DMS 273 (cell line): ENCODE results near the gene FLRT3.

ENCODE experiments used
- DNase-seq: peaks from one replicate; lab custom pipeline; 2025; ENCODE audit not compliant: unreplicated experiment; lab: John Stamatoyannopoulos, UW

The FLRT3 gene

DNA sequence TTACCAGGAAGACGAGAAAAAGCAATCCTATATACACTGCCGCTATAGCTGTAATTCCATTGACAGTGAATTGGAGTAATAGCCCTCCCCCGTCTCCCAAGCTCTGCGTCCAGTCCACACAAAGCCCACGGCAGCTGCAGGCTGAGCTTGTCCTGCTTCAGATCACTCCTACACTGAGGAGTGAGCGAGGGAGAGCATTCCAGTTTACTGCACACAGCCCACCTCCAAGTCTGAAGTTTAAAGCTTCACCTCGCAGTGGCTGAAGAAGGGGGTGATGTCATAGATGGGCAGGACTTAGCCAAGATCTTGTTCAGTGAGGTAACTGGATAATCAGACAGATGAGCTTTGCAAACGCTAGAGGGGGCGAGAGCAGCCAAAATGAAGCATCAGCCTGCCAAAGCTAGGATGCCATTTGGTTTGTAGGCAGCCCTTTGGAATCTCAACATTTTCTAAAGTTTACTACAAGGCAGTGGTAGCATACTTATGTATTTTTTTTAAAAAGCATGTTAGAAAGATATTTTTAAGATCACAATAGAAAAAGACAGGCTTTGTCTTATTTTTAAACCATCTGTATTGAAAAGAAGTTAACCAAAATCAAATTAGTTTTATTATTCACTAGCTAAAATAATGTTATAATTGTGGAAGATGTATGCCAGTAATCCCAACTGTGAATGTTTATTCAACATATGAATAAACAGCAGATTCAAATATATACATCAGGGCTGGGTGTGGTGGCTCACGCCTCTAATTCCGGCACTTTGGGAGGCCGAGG lies at the start of gene FLRT3:
Gene FLRT3 (minus strand): TSS at position 213 of the 772 bp plus-strand sequence. CDS start 10,106 bp downstream, outside the sequence.
- peak; percentile 96 for DNase-seq

DNA sequence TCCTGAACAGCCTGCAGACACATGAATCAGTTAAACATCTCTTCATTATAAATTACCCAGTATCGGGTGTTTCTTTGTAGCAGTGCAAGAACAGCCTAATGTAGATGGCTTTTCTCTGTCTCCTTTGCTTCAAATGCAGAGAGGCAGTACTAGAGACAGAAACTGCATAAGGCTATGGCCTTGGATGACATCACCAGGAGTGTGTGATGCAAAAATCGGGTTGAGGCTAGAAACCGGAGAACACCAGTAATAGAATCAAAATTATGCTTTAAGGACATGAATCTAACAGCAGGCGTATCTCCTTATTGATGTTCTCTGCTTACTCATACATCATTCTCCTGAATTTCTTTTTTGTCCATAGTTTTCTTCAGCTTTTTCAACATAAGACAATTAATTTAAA lies 49.3 kb upstream of the FLRT3 start:
- DNase-seq: no peak

DNA sequence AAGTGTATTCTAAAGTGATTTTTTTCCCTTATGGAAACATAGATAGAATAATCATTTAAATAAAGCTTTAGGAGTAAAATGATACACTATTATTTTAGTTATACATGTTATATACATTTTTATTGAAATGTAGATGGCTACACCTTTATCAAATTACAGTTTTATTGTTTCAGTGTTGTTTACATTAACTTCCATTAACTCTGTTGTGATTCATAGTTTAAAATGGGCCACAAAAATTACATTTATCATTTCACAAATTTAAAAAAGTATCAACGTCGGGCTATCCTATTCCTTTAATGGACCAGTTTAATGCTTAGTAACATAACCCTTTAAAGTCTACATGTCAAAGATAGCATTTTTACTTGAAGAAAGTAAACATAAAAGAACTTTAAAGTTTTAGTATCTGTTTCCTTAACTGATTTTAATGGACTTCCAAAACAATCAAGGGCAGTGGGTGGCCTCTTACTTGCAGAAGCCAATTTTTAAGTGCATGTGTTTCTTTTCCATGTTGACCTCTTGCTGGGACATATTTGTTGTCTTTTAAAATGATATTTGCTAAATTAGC lies 47.8 kb upstream of the FLRT3 start:
- DNase-seq: no peak

DNA sequence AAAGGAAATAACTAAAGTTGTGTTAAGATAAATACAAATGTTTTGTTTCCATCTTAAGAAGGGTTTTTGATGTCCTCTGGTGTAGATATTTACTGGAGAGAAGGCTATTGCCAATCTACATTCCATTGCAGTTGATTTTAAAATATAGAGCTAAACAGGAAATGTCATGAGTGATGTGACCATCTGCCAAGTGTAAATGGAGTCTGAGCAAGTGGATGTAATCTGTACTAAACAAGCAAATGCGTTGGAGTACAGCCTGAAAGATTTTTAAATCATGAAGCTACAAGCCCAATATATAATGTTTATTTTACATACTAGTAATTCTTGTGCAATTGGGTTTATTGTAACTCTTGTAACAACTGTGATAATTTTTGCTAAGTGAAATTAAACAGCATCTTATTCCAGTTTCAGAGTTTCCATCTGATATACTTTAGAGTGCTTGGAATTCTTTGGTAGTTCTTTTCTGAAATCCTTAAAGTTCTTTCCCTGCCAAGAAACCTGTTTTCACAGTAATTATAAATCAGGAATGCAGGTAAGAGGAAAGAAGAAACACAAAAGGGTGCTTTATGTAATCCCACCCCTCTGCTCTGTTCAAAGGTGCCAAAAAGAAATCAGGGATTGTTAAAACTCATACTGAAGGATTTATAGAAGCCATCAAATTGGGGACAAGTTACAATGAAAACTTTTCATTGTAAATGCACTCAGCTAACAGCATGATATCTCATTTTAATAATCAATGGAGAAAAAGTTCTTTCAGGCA lies 47.2 kb upstream of the FLRT3 start:
- DNase-seq: peak; percentile 38

DNA sequence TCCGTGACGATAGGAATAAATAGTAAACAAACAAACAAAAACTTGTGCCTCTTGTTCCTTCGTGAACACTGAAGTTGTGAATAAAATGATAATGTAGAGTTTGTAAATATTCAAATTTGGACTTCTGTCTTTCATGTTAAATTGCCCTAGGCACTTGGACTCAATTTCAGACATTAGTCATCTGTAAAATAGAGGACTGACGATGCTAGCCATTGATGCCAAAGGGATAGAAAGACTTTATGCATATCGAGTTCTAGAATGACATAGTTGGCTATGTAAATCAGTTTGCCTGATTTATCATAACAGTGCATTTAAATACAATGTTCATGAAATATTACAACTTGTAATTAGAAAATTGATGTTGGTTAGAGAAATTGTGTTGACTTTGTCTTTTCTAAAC lies 45.9 kb upstream of the FLRT3 start:
- DNase-seq: no peak

DNA sequence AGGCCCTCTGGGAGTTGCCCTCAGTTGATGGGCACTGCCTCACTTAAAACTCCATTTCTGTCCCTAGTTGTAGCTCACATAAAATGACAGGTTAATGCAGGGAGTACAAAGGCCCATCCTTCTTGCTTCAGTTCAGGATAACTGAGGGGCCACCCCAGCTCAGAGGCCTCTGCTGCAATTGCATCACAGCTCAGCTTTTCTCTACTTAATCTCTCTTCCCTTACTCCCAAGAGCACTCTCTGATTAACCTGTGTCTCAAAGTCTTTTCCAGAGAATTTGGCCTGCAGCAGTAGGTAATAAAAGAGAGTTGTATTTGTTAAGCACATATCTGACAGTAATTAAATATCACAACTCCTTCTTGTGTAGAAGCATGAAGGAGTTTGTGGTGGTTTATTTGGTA lies 40.9 kb upstream of the FLRT3 start:
- no peak for DNase-seq

DNA sequence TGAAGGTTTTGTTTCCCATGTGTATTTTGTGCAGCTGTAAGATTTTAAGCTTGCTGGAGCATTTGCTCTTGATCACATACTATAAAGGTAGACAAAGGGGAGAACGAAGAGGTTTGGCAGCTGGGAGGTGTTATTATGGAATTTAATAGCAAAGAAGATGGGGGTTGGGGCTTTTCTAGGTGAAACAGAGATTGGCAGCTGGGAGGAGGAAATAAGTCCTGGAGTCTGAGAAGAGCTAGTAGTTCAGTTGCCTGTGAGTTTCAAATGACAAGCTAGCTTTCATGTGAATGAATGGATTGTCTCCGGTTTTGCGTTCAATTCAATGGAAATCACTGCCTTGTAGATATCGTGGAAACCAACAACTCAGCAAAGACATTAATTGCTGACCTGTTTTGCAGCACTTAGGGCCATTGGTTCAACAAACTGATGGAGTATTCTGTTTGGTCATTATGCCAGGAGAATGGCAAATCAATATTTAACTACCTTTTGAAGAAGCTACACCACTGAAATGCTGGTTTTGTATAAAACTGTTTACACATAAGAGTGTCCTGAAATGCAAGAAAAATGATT lies 38.1 kb upstream of the FLRT3 start:
- DNase-seq: peak; percentile 11

DNA sequence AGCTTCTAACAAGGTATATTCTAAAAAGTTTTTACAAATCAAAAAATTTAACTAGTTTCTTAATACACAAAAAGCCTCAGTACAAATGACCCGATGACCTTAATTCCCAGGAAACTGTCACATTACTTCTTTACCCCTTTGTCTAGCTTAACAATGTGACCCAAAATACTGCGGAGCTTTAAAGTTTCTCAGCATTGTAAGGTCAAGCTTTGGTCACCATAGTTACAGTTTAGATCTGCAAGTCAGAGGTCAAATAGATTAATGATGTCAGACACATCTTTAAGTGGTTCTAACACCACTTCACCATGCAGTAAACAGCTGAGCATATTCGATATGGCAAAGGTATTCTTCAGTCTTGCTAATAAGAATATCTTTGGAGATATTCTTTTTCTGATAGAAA lies 36.8 kb upstream of the FLRT3 start:
- DNase-seq: no peak

DNA sequence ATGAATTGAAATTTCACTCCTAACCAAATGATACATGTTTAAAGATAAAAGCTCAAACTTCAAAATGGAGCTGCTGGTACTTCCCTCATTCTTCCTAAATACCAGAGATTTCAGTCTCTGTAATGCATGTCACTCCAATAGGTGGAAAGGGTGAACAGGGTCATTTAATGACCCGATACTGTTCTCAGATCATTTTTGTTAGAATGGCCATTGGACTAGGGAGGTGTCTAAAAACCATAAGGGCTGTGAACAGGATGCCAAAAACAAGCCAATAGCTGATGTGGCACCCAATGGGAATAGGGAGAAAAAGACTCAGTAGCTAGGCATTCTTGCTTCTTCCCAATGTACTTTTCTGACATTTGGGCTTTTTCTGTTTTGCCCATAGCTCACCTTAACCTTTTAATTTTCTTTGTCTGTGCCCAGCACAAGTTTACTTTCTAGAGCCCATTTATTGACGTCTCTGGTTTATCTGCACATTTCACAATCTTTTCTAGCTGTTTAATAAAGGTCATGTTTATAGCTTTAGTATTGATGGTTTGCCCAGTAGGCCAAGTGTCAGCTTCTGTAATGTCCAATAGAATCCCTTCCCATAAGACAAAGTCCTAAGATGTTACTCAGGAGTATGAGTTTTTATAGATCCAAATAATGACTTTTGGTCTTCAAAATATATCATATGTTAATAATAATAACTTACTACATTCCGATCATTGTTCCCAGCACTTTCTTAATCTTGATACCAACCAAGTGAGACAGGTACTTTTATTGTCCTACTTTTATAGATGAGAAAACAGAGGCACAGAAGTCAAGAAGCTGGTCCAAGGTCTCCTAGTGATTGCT lies 24.3 kb upstream of the FLRT3 start:
- no peak for DNase-seq

DNA sequence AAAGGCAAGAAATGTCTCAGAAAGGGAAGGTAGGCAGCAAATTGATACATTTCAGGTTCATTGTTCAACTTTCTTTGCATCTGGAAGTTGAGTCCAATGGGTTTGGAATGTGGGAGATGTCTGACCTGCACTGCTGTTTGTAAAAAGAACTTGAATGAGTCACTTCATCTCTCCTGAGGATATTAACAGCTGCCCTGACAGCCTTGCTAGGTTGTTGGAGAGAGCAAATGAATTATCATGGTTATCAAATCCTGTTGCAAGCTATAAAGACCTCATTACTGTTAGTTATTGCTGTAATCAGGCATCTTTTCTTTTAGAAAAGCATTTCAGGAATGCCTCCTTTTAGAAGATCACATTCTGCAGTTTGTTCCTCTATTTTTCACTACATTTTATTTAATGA lies 23.0 kb upstream of the FLRT3 start:
- peak; percentile 23 for DNase-seq

DNA sequence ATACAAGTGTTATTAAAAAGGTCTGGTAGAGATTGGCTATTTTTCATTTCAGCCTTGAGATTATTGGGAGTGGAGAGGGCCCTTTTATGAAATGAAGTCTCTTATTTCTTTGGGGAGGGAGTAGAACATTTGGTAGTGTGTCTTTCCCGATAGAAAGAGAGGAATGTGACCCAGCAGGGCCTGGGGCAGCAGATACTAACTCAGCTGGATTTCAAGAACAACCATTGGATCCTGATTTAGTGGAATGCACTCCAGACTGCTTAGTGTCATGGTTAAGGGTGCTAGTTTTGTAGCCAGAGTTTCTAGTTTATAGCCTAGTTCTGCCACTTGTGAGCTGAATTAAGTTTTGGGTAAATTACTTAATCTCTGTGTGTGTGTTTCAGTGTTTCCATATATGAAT lies 18.4 kb upstream of the FLRT3 start:
- DNase-seq: no peak

DNA sequence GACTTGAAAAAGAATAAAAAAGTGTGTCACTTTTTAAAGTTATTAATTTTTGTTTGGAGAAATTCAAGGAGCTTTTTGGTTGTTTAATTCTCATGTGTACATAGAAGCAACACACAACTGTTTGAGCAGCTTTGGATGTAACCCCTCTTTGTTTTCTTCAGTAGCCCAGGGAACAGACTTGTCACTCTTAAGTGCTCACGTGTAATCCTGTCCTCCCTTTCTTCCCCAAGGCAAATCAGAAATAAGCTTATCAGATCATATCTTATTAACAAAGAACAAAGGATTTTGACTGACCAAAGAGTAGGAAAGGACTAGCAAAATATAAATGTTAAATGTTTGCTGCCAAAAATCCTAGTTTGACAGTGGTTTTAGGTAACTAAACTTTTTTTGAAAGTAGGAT lies 7.3 kb upstream of the FLRT3 start:
- no peak for DNase-seq

DNA sequence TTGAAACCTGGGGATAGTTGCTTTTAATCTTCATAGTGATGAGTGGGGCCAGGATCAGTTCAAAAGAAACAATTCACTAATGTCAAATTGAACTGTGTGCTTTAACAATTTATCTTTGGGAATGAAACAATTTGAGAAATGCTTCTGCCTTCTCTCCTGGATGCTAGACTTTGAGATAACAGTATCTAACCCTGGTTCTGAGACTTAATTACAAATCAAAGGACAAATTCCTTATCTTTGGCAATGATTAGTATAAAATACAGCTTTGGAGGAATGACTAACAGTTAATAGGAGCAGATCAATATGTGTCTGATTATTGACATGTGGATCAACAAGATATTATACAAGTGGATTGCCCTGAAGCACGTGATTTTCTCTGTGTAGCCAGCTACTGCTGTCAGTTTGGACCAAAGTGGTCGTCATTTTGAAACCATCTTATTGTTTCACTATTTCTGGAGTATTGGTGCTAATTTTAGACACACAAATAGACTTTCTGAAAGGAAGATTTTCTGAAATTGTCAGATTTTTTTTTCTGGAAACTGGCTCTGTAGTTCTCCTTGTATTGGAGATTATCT lies 6.2 kb upstream of the FLRT3 start:
- no peak for DNase-seq

DNA sequence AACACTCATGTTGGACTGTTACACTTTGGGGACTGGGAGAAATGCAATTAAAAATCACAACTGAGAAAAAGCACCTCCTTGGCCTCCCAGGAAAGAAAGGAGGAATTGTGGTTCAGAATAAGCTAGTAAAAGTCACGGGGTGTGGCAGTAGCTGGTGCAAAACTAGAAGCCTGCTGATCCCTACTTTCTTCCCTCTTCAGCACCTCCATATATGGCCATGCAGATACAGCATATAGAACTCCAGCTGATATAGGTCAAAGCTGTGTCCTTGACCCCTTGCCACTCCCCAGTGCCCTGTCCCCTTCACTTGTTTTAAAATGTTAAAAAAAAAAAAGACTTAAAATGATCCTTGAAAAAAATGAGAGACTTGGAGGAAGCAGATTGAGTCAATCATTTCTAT lies 5.5 kb upstream of the FLRT3 start:
- DNase-seq: no peak

DNA sequence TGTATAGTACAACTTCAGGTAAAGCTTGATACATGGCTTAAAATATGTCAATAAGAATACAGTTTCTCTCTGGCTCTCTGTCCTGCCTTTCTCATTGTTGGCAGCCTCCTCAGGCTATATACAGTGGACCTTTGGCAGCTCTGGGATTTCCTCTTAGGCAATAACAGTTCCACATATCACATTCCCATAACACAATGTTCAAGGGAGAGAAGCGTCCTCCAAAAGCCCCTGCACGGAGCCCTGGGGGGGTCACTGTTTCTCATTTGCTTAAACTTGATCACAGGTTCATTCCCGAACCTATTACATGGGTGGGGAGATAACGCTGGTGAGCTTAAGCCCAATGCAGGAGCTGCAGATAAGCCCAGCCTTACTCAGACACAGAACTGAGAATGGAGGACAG lies 4.4 kb upstream of the FLRT3 start:
- no peak for DNase-seq

DNA sequence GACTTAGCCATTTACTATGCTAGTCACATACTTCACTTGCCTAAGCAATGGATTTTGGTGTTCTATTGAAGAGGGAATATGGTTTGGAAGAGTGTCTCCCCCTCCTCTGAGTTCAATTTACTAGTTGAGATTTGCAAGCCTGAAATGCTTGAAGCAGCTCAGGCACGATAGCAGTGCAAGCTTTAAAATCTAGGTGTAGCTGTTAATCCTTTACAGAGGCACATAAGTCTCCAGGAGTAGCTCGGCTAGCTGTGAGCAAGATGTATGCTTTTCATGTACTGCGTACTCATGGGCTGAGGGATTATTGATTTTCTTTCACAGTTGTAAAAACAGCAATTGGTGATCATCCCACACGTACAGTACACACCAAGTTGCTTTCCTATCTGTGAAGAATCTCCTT lies 726 bp downstream of the FLRT3 start:
- DNase-seq: peak; percentile 48

DNA sequence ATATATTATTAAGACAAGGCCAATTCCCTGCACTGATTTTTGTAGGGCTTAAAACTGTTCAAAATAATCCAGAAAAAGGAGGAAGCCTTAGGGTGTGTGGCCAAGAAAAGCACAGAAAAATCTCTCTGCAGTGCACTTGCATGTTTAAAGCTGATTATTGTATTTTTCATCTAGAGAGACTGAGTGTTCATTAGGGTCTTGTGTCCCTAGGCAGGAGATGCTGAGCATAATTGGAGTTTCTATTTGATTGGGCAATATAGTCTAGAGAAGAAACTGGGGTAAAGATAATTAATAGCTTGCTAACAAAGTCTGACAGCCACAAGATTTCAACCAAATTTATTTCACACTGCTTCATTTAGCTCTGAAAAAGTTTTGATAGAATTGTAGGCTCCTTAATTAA lies 2.4 kb downstream of the FLRT3 start:
- no peak for DNase-seq

DNA sequence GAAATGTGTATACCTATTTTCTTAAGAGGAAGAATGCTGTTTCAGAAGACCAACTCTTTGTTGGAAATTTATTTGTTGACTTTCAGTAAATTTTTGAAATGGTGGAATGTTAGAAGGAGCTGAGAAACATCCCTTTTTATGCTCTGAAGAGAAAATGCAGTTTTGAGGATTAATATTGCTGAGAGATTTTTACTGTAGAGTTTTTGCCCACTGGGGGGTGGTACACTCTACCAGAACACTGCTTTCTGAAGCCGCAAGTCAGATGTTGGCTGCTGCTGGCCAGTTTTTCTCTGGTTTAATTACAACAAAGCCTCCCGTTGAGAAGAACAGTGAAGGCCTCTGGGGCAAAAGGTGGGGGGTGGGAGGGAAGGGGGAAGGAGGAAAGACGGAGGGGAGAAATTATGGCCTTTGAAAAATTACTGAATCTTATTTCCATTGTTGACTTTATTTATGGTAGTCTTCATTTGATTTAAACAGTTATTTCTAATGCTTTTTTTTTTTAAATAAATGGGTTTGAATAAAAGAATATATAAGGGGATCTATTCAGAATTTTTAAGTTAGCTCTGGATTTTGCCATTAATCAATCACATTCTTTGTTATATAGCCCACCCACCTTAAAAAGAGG lies 3.0 kb downstream of the FLRT3 start:
- DNase-seq: peak; percentile 82

DNA sequence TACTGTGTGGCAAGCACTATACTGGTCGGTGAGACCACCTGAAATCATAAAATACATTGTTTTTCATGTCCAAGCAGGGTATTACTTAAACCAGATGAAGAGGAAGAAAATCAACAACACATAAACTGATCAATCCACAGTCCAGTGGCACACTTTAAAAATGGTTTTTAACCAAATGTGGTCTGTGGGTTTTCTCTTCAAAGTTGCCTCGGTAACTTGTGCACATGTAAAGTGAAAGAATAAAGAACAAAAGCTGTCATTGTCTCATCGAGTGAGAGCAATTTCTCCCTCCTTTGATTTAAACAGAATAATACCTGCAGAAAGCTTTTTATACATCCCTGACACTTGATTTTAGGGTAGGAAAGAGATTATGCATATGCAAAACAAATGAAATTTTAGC lies 3.7 kb downstream of the FLRT3 start:
- DNase-seq: no peak

DNA sequence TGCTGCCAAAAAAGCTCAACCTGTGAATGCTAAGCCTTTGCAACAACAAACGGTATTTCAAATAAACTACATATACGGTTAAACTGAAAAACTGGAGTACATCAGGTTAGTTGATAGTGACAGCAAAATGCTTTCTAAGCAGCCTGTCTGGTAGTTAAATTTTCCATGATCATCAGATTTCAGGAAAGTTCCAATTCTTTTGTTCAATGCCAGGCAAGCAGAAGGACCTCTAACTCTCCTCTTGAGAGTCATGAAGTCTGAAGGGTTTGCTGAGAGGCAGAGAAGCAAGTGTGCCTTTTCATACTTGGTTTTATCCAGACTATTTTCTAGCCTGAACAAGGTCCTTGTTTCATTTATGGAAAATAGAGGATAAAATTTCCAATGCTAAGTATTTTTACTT lies 4.5 kb downstream of the FLRT3 start:
- DNase-seq: no peak
